Epithelial cell of esophagus (primary cell): ENCODE measurements around the gene SCFD2.

ENCODE experiments used
- DNase-seq: peaks from one replicate; pipeline ENCODE4 v3.0.0; 2010; ENCODE audit warnings: low read depth
- H3K4me3 ChIP-seq: 2 replicates; pipeline ENCODE4 v1.5.1; 2011; ENCODE audit warnings: mild to moderate bottlenecking, low read length, control low read depth
- TF ChIP-seq, protein P1 (sequence below): IDR thresholded peaks from 2 replicates; pipeline ENCODE4 v1.5.1; 2011; ENCODE audit warnings: low read depth, mild to moderate bottlenecking, low read length, control low read depth, inconsistent platforms; ENCODE audit not compliant: insufficient read depth; ENCODE audit errors: missing control alignments

Gene SCFD2

GRCh38 chr4:53362093-53362492 is 3.8 kb downstream of the SCFD2 start:
- no peak for DNase-seq
- no peak overlapping the region for H3K4me3 ChIP-seq
- TF ChIP-seq, protein P1, sequence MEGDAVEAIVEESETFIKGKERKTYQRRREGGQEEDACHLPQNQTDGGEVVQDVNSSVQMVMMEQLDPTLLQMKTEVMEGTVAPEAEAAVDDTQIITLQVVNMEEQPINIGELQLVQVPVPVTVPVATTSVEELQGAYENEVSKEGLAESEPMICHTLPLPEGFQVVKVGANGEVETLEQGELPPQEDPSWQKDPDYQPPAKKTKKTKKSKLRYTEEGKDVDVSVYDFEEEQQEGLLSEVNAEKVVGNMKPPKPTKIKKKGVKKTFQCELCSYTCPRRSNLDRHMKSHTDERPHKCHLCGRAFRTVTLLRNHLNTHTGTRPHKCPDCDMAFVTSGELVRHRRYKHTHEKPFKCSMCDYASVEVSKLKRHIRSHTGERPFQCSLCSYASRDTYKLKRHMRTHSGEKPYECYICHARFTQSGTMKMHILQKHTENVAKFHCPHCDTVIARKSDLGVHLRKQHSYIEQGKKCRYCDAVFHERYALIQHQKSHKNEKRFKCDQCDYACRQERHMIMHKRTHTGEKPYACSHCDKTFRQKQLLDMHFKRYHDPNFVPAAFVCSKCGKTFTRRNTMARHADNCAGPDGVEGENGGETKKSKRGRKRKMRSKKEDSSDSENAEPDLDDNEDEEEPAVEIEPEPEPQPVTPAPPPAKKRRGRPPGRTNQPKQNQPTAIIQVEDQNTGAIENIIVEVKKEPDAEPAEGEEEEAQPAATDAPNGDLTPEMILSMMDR: no peak

DNA sequence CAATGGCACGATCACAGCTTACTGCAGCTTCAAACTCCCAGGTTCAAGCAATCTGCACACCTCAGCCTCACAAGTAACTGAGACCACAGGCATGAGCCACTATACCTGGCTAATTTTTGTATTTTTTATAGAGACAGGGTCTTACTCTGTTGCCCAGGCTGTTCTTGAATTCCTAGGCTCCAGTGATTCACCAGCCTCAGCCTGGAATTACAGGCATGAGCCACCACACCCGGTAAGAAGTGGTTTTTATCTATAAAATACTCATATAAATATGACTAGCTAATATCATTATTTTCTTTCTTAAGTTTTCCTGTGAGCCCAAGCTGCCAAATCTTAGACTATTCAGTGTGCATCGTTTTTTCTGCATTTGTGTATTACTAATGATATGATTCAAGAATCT is 4.4 kb downstream of the SCFD2 start:
- no peak overlapping the region for H3K4me3 ChIP-seq
- TF ChIP-seq, protein P1: no peak
- DNase-seq: peak; percentile 22

DNA sequence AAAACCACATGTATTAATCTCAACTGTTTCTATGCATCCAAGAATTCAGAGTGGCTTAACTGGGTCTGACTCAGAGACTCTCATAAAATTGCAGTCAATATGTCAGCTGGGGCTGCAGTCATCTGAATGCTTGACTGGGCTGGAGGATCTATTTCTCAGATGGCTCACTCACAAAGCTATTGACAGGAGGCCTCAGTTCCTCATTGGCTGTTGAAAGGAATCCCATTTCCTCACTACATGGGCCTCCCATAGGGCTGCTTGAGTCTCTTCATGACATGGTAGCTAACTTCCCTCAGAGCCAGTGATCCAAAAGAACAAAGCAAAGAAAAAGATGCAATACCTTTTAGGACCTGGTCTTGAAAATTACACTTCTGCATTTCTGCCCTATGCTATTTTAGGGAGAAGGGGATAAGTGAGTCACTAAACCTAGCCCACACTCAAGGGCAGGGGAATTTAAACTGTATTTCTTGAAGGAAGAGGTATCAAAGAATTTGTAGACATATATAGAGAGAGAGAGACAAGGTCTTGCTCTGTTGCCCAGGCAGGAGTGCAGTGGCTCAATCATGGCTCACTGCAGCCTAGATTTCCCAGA is 9.8 kb downstream of the SCFD2 start:
- DNase-seq: no peak
- TF ChIP-seq, protein P1: no peak
- H3K4me3 ChIP-seq: no peak overlapping the region

- no peak overlapping the region for H3K4me3 ChIP-seq
- no peak for DNase-seq
- TF ChIP-seq, protein P1: no peak
Observed at GRCh38 chr4:53354012-53354722, 11.7 kb downstream of the SCFD2 start.

- no peak for DNase-seq
- no peak overlapping the region for H3K4me3 ChIP-seq
- TF ChIP-seq, protein P1: no peak
Observed at GRCh38 chr4:53349091-53349491, 16.8 kb downstream of the SCFD2 start.

- H3K4me3 ChIP-seq: no peak overlapping the region
- TF ChIP-seq, protein P1: no peak
- DNase-seq: no peak
Observed at GRCh38 chr4:53348046-53348445, 17.8 kb downstream of the SCFD2 start.
